Activated CD4-positive, alpha-beta T cell treated with anti-CD3 and anti-CD28 coated beads, Interleukin-10, Interleukin-2, amounts not matched to agents 100 ng/mL and 50 ng/mL, durations not matched to agents 16 hours and 8 hours (primary cell): Measurements from ENCODE around the gene RECQL5.

Source experiments
- DNase-seq: peaks from one replicate; pipeline ENCODE4 v3.0.0-alpha.2; 2020

Gene RECQL5

GRCh38 chr17:75666959-75667790, at the start of gene RECQL5, which contains the start of gene SAP30BP:
TSS of gene RECQL5 (minus strand) at chr17:75667154. CDS start at chr17:75666557, 597 bp downstream.
TSS of gene SAP30BP (plus strand) at chr17:75667338. CDS start at chr17:75667373, 35 bp downstream.
- DNase-seq, result peak; percentile 99

GRCh38 chr17:75712446-75712845, 45.5 kb upstream of the RECQL5 start:
- DNase-seq, result no peak

GRCh38 chr17:75707079-75707571, 40.2 kb upstream of the RECQL5 start:
- DNase-seq, result no peak

GRCh38 chr17:75706042-75706728, 39.2 kb upstream of the RECQL5 start:
- DNase-seq, result no peak

GRCh38 chr17:75704963-75705875, 38.3 kb upstream of the RECQL5 start:
- DNase-seq, result no peak

- DNase-seq, result no peak
These were observed 36.6 kb upstream of the RECQL5 start for GRCh38 chr17:75703591-75703990.

- no peak for DNase-seq
These were observed 36.2 kb upstream of the RECQL5 start for GRCh38 chr17:75703191-75703590.

GRCh38 chr17:75701288-75701687, 34.3 kb upstream of the RECQL5 start:
- no peak for DNase-seq

GRCh38 chr17:75698659-75699058, 31.7 kb upstream of the RECQL5 start:
- no peak for DNase-seq

- DNase-seq, result no peak
These were observed 30.8 kb upstream of the RECQL5 start for GRCh38 chr17:75697651-75698291.

- no peak for DNase-seq
These were observed 28.9 kb upstream of the RECQL5 start for GRCh38 chr17:75695830-75696271.

GRCh38 chr17:75695141-75695829, 28.3 kb upstream of the RECQL5 start:
- no peak for DNase-seq

- DNase-seq, result no peak
These were observed 27.6 kb upstream of the RECQL5 start for GRCh38 chr17:75694536-75694935.

GRCh38 chr17:75693500-75694481, 26.8 kb upstream of the RECQL5 start:
- DNase-seq, result no peak

- DNase-seq, result no peak
These were observed 26.0 kb upstream of the RECQL5 start for GRCh38 chr17:75692976-75693375.

- DNase-seq, result no peak
These were observed 25.1 kb upstream of the RECQL5 start for GRCh38 chr17:75691801-75692626.

- DNase-seq, result peak; percentile 70
These were observed 24.4 kb upstream of the RECQL5 start for GRCh38 chr17:75691371-75691791.

GRCh38 chr17:75689441-75689873, 22.5 kb upstream of the RECQL5 start:
- peak; percentile 60 for DNase-seq

- peak; percentile 44 for DNase-seq
These were observed 21.4 kb upstream of the RECQL5 start for GRCh38 chr17:75688209-75688825.
